Measurements from ENCODE around the gene GRIP1. TPM values are rescaled to one million over a fixed set of nuclear protein-coding genes. Genes with fewer than 3 reads are reported as not detected.

The GRIP1 gene
- total and polyA plus RNA-seq, 2 of the 4 experiments (the other 2 are of a cell fraction), result under 0.01 to 0.07 TPM

GRCh38 chr12:66676241-66676640 lies 2.6 kb downstream of the GRIP1 start:
- dilution Hi-C loops (cut with HindIII; ENCODE audit: low sequenced_read_pairs, unreplicated experiment) (no loop called here), intact Hi-C loops (cut with micrococcal nuclease) (no loop called here), in situ Hi-C loops (cut with MboI; ENCODE audit: low sequenced_read_pairs) (no loop called here)
- no peak overlapping the region for H3K4ac ChIP-seq (ENCODE audit: low read depth, low read length)
- no peaks in the 10 kb centered on the region for H3K9me3 ChIP-seq (ENCODE audit: control insufficient read depth, insufficient read depth, low read length)
- H4K8ac ChIP-seq (ENCODE audit: low read depth in 2 of 2, low read length in 2 of 2), result no peak overlapping the region
- H2AFZ ChIP-seq (replicated peaks; ENCODE audit: low read length, poor library complexity), result no peak overlapping the region
- no peaks in the 10 kb centered on the region for H4K20me1 ChIP-seq (ENCODE audit: insufficient read depth, low read length)
- no peaks in the 10 kb centered on the region for H3K27me3 ChIP-seq (ENCODE audit: control insufficient read depth, insufficient read depth, low read length)
- H3K23ac ChIP-seq (ENCODE audit: low read depth, low read length), result no peak overlapping the region
- no peaks in the 10 kb centered on the region for H3K79me1 ChIP-seq (ENCODE audit: low read depth in 1 of 2, low read length in 2 of 2)
- H3K4me2 ChIP-seq (ENCODE audit: low read depth, low read length), result no peak overlapping the region
- ChIA-PET CTCF (no interaction called here), POLR2A (ENCODE audit: unreplicated experiment) (no interaction called here)
- TF ChIP-seq CEBPB (IDR thresholded peaks at IDR 0.05; ENCODE audit: low read depth, low read length), result no peak
- TF ChIP-seq FOS (IDR thresholded peaks at IDR 0.05; ENCODE audit: low read depth, low read length), result no peak
- no peak for TF ChIP-seq RAD21 (IDR thresholded peaks at IDR 0.05; ENCODE audit: low read length)
- no peak for TF ChIP-seq RCOR1 (IDR thresholded peaks at IDR 0.05; ENCODE audit: insufficient replicate concordance, low read length)
- TF ChIP-seq MAZ (IDR thresholded peaks at IDR 0.05; ENCODE audit: borderline replicate concordance, low read depth, low read length), result no peak
- no peak for TF ChIP-seq CTCF (conservative IDR thresholded peaks at IDR 0.05; ENCODE audit: low read depth, low read length)
- no peak for TF ChIP-seq CHD1 (IDR thresholded peaks at IDR 0.05; ENCODE audit: low read depth, low read length)
- no peak for TF ChIP-seq NFE2L2 (IDR thresholded peaks at IDR 0.05; ENCODE audit: low read depth, low read length)
- no peak for TF ChIP-seq RFX5 (IDR thresholded peaks at IDR 0.05; ENCODE audit: low read depth, low read length)
- TF ChIP-seq USF2 (IDR thresholded peaks at IDR 0.05; ENCODE audit: low read depth, low read length), result no peak
- TF ChIP-seq MAFK (IDR thresholded peaks at IDR 0.05; ENCODE audit: low read depth, low read length), result no peak
- no peak overlapping the region for H2AK5ac ChIP-seq (ENCODE audit: low read depth, low read length)
- no peak overlapping the region for H2AK9ac ChIP-seq (replicated peaks; ENCODE audit: low read depth, low read length, poor library complexity)
- no peak overlapping the region for H3K14ac ChIP-seq (replicated peaks; ENCODE audit: low read depth, low read length)
- no peak overlapping the region for H2BK15ac ChIP-seq (ENCODE audit: low read depth, low read length)
- no peaks in the 10 kb centered on the region for H3K36me3 ChIP-seq (ENCODE audit: control insufficient read depth, insufficient read depth, low read length)
- H3K9me1 ChIP-seq (ENCODE audit: insufficient read depth, low read length), result no peaks in the 10 kb centered on the region
- no peak overlapping the region for H3K56ac ChIP-seq (ENCODE audit: extremely low read depth, insufficient read depth, low read length)
- H3K4me3 ChIP-seq (ENCODE audit: insufficient read depth, low read depth, low read length), result no peak overlapping the region
- H4K91ac ChIP-seq (ENCODE audit: insufficient read depth, low read depth, low read length), result no peak overlapping the region
- BruUV-seq (replicated peaks), result no TSS peak
- no peak overlapping the region for H4K5ac ChIP-seq (ENCODE audit: low read depth, low read length)
- no peak overlapping the region for H2BK20ac ChIP-seq (ENCODE audit: low read depth, low read length)
- no peak overlapping the region for H3K9ac ChIP-seq (ENCODE audit: low read depth, low read length)
- ATAC-seq (ENCODE audit: low read depth) (no peak), DNase-seq (no peak)
- H3K4me1 ChIP-seq (ENCODE audit: control insufficient read depth, insufficient read depth, low read length), result no peaks in the 10 kb centered on the region
- H3K18ac ChIP-seq (ENCODE audit: low read depth, low read length), result no peak overlapping the region
- H2BK5ac ChIP-seq (ENCODE audit: low read depth, low read length, poor library complexity, severe bottlenecking), result no peak overlapping the region
- H3K27ac ChIP-seq (ENCODE audit: insufficient read depth, low read length), result no peak overlapping the region
- H2BK120ac ChIP-seq (ENCODE audit: low read depth, low read length), result no peak overlapping the region
